Measurements from ENCODE around the gene PPP2R5E. TPM values are rescaled to one million over a fixed set of nuclear protein-coding genes. Genes with fewer than 3 reads are reported as not detected.

Gene PPP2R5E
- total RNA-seq, 4 donors from 2014 or later = 23.7 to 41.1 (median 25.5) TPM

DNA sequence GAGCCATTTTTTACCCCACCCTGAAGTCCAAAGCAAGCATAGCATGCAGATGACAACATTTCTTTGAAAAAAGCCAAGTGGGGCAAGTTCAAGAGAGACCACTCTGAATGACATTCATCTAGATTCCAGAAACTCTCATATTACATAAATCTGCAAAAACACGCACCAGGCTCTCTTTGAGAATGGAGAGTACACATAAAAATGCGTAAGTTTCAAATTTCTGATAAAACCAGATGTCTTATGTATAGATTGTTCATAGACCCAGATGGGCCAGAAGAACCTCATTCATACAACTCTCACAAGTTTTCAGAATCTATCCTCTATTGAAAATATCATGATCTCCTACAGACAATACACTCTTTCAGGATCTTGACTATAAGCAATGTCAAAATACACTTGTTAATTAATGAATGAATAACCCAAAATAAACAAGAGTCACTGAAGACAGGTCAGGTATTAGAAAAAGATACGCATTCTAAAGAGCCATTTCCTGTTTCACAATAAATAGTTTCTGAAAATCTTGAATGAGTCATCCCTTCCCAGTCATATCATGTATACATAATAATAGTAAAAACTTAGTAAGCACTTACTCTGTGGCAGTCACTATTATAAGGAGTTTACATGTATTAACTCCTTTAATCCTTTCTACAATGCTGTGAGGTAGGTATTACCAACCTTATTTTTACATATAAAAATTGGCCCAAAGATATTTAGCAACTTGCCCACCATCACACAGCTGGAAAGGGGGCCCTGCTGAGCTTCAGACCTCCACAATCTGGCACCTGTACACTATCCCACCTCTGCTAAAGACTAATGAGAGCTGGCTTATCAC lies 72.0 kb downstream of the PPP2R5E start:
- TF ChIP-seq, protein P1, sequence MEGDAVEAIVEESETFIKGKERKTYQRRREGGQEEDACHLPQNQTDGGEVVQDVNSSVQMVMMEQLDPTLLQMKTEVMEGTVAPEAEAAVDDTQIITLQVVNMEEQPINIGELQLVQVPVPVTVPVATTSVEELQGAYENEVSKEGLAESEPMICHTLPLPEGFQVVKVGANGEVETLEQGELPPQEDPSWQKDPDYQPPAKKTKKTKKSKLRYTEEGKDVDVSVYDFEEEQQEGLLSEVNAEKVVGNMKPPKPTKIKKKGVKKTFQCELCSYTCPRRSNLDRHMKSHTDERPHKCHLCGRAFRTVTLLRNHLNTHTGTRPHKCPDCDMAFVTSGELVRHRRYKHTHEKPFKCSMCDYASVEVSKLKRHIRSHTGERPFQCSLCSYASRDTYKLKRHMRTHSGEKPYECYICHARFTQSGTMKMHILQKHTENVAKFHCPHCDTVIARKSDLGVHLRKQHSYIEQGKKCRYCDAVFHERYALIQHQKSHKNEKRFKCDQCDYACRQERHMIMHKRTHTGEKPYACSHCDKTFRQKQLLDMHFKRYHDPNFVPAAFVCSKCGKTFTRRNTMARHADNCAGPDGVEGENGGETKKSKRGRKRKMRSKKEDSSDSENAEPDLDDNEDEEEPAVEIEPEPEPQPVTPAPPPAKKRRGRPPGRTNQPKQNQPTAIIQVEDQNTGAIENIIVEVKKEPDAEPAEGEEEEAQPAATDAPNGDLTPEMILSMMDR (IDR thresholded peaks at IDR 0.05; ENCODE audit: low read depth) = no peak

DNA sequence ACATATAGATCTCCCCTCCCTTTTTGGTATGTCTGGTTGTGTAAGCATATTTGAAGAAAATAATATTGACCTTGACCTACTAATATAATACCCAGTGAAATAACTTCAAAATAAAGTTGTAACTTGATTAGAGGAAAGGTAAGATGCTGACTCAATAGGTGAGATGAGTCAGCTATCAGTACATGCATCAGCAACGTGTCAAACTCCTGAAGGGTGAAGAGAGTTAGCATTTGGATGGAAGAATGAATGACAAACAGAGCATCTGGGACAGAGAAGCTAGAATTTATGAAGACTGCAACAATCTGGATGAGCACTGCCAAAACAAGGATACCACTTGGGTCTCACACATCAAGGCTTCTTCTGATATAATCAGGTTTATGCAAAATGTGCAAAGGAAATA lies 74.9 kb downstream of the PPP2R5E start:
- TF ChIP-seq, protein P1 (IDR thresholded peaks at IDR 0.05; ENCODE audit: low read depth) = no peak

DNA sequence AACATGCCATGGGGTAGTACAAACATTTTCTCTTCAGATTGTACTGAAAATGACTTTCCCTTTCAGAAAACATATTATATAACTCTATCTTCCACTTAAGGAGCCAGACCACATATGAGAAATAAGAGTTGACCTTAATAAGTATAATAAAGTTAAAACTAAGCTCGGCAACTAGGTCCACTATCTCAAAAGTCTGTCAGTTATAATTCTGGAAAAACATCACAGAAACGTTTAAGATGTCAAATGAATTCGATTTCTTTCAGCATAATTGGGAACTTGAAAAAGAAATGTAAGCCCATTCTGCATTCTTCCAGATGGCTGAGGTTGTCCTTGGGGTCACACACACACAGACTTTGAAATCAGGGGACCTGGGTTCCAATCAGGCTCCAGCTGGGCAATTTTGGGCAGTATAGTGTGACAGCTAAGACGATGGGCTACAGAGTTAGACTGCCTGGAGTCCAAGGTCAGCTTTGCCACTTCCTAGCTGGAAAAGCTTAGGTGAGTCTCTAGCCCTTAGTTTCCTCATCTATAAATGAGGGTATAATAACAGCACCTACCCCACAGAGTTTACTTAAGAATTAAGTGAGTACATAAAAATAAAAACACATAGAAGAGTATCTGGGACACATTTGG lies 75.6 kb downstream of the PPP2R5E start:
- TF ChIP-seq, protein P1 (IDR thresholded peaks at IDR 0.05; ENCODE audit: low read depth) = no peak

DNA sequence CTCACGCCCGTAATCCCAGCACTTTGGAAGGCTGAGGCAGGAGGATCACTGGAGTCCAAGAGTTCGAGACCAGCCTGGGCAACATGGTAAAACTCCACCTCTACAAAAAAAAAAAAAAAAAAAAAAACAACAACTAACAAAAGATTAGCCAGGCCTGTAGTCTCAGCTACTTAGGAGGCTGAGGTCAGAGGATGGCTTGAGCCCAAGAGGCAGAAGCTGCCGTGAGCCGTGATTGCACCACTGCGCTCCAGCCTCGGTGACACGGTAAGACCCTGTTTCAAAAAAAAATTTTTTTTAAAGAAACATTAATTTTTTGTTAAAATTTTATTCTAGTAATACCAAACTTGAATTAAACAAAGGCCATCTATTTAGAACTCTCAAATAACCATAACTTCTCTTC lies 77.8 kb downstream of the PPP2R5E start:
- TF ChIP-seq, protein P1 (IDR thresholded peaks at IDR 0.05; ENCODE audit: low read depth) = no peak

DNA sequence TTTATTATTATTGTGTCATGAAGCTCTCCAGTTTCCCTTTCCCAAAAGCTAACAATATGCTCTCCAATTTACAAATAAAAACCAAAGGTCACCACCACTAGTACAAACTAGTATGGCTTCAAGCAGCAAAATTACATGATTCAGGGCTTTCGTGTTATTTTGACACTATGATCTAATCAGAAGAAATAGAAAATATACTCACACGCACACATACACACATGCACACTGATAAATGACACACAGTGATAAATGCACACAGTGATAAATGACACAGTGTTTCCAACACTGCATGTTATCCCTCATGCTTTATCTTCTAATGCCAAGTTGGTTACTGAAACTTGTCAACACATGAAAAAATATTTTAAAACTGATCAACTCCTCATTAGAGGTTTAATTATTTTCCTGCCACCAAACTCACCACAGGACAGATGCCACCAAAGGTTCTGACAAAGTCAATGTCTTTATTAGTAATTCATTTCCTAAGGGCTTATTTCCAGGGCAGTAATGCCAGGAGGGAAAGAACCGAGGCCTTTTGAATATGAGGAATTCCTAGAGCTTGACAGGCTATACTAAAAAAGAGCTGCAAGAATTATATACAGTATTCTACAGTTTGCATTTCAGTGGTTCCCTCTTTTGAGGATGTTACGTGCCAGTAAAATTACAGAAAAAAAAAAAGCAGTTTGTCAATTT lies 82.4 kb downstream of the PPP2R5E start:
- TF ChIP-seq, protein P1 (IDR thresholded peaks at IDR 0.05; ENCODE audit: low read depth) = no peak

DNA sequence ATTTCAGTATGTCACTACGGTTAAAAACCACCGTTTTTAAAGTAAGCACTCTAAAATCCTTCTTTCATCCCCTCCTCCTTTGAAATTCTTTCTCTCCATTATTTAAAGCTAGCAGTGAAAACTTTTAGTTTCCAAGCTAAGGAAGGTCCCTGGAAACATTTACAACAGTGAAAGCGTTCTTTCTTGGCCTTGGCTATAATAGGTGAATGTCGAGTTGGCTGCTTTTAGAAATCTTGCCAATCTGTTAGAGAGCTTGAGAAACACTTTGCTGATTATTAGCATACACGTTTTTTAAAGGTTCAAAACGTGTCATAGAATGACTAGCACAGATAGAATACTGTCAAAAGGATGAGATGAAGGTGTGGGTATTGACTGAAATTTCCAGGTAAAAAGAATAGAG lies 83.4 kb downstream of the PPP2R5E start:
- TF ChIP-seq, protein P1 (IDR thresholded peaks at IDR 0.05; ENCODE audit: low read depth) = no peak

DNA sequence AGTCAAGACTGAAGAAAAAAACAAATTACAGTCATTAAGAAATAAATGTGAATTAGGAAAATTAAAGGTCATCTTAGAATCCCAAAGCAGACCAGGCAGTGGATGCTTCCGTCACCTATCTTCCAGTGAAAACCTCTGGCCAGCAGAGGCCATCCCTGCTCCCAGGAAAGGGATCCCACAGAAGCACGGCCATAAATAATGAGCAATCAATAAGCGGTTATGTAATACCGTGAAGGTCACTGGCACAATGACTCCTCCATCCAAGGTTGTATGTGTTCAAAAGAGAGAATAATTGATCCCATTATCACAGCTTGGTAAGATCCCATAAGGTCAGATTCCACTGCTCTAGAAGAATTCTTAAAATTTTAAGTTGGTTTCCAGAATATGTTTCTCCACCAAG lies 85.7 kb downstream of the PPP2R5E start:
- TF ChIP-seq, protein P1 (IDR thresholded peaks at IDR 0.05; ENCODE audit: low read depth) = no peak
